Measurements from ENCODE around the gene RNGTT. TPM values are rescaled to one million over a fixed set of nuclear protein-coding genes. Genes with fewer than 3 reads are reported as not detected.

Gene RNGTT
- total RNA-seq, 2 donors from 2014 or later, result 7.8 to 11.4 TPM

GRCh38 chr6:88899569-88900316 lies 63.7 kb downstream of the RNGTT start:
- H3K27ac ChIP-seq, result no peak overlapping the region
- H3K9me3 ChIP-seq, result no peaks in the 10 kb centered on the region
- intact Hi-C loops (cut with DNase I), result no loop called here
- no peaks in the 10 kb centered on the region for H3K27me3 ChIP-seq
- no peak for DNase-seq
- no peak overlapping the region for H3K4me3 ChIP-seq
- no peaks in the 10 kb centered on the region for H3K36me3 ChIP-seq
- TF ChIP-seq, protein P1, sequence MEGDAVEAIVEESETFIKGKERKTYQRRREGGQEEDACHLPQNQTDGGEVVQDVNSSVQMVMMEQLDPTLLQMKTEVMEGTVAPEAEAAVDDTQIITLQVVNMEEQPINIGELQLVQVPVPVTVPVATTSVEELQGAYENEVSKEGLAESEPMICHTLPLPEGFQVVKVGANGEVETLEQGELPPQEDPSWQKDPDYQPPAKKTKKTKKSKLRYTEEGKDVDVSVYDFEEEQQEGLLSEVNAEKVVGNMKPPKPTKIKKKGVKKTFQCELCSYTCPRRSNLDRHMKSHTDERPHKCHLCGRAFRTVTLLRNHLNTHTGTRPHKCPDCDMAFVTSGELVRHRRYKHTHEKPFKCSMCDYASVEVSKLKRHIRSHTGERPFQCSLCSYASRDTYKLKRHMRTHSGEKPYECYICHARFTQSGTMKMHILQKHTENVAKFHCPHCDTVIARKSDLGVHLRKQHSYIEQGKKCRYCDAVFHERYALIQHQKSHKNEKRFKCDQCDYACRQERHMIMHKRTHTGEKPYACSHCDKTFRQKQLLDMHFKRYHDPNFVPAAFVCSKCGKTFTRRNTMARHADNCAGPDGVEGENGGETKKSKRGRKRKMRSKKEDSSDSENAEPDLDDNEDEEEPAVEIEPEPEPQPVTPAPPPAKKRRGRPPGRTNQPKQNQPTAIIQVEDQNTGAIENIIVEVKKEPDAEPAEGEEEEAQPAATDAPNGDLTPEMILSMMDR (IDR thresholded peaks at IDR 0.05), result no peak
- H3K4me1 ChIP-seq, result no peaks in the 10 kb centered on the region
- H3K9ac ChIP-seq (ENCODE audit: low read depth in 2 of 2, low read length in 2 of 2), result no peak overlapping the region

GRCh38 chr6:88895911-88896310 lies 67.5 kb downstream of the RNGTT start:
- TF ChIP-seq, protein P1 (IDR thresholded peaks at IDR 0.05), result no peak
- no peak overlapping the region for H3K27ac ChIP-seq

DNA sequence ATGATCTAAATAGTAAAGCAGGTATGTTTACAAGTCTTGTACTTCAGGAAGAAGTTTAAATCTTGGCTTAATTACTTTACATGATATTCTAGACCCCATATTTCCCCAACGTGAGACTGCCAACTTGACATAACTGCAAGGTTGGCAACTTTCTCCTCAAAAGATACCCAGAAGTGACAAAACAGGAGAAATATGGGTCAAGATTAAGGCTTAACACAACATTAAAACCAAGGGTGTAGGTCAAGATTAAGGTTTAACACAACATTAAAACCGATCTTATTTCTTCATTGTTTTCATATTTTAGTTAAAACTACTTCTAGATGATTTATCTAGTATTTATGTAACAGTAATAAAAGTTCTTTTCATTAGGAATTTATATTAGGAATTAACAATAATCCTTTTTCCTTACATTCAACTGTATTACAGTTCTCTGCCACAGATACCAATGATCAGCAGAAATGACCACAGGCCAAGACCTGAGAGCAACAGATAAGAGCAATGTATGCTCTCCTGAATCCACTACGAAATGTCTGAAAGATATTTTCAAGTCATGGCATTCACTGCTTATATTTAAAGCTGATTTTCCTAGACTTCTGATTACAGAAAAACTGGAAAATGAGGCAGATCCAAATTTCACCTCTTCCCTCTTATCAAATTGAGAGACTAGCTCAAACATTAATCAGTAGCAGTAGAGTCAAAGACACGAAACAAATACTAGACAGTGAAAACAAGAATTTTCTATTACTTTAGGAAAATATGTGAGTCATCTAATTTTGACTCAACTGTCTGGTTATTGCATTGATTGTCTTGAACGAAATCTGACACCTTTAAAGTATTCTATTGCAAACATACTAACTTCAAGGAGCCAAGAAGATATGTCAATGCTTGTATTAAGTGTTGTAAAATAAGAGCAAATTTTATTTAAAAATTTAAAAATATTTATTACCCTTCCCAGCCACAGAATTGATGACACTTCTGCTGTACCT lies 72.3 kb downstream of the RNGTT start:
- H3K4me3 ChIP-seq, result no peak overlapping the region
- no peak overlapping the region for H3K27ac ChIP-seq
- H3K36me3 ChIP-seq, result no peaks in the 10 kb centered on the region
- no peaks in the 10 kb centered on the region for H3K9me3 ChIP-seq
- H3K27me3 ChIP-seq, result no peaks in the 10 kb centered on the region
- no peaks in the 10 kb centered on the region for H3K4me1 ChIP-seq
- no peak for DNase-seq
- H3K9ac ChIP-seq (ENCODE audit: low read depth in 2 of 2, low read length in 2 of 2), result no peak overlapping the region
- TF ChIP-seq, protein P1 (IDR thresholded peaks at IDR 0.05), result no peak
- intact Hi-C loops (cut with DNase I), result no loop called here

More at GRCh38 chr6:88895911-88896310, 67.5 kb downstream of the RNGTT start:
- Histone ChIP-seq H3K4me3 (no peak overlapping the region), H3K4me1 (no peaks in the 10 kb centered on the region), H3K27me3 (no peaks in the 10 kb centered on the region), H3K36me3 (no peaks in the 10 kb centered on the region), H3K9me3 (no peaks in the 10 kb centered on the region), H3K9ac (ENCODE audit: low read depth in 2 of 2, low read length in 2 of 2) (no peak overlapping the region)
- intact Hi-C loops (cut with DNase I), result no loop called here
- DNase-seq, result no peak

GRCh38 chr6:88890394-88890793 lies 73.0 kb downstream of the RNGTT start:
- Histone ChIP-seq H3K36me3 (no peaks in the 10 kb centered on the region), H3K4me1 (no peaks in the 10 kb centered on the region), H3K9me3 (no peaks in the 10 kb centered on the region), H3K27me3 (no peaks in the 10 kb centered on the region), H3K4me3 (no peak overlapping the region), H3K27ac (no peak overlapping the region), H3K9ac (ENCODE audit: low read depth in 2 of 2, low read length in 2 of 2) (no peak overlapping the region)
- TF ChIP-seq, protein P1 (IDR thresholded peaks at IDR 0.05), result no peak
- intact Hi-C loops (cut with DNase I), result no loop called here
- DNase-seq, result no peak

- H3K27ac ChIP-seq, result no peak overlapping the region
- H3K4me3 ChIP-seq, result no peak overlapping the region
- H3K4me1 ChIP-seq, result no peaks in the 10 kb centered on the region
- H3K36me3 ChIP-seq, result no peaks in the 10 kb centered on the region
- intact Hi-C loops (cut with DNase I), result no loop called here
- TF ChIP-seq, protein P1 (IDR thresholded peaks at IDR 0.05), result no peak
- no peaks in the 10 kb centered on the region for H3K27me3 ChIP-seq
- no peak overlapping the region for H3K9ac ChIP-seq (ENCODE audit: low read depth in 2 of 2, low read length in 2 of 2)
- H3K9me3 ChIP-seq, result no peaks in the 10 kb centered on the region
- no peak for DNase-seq
These were observed 79.1 kb downstream of the RNGTT start for GRCh38 chr6:88884361-88884760.

Measured in colonic mucosa (tissue), 4 donors.